Coronary artery (tissue), 2 donors: ENCODE data around the gene ALB.

Source experiments
- DNase-seq: peaks from one replicate; pipeline ENCODE4 v3.0.0-alpha.2; 2017; ENCODE audit warnings: low spot score
- H3K27ac ChIP-seq, 2 donors: fragments of 200-600 bp; sonication (generic); one replicate each; pipeline ENCODE4 v1.5.1; 2016 to 2019
- H3K4me3 ChIP-seq: fragments of 200-600 bp; sonication (generic); 2 replicates; pipeline ENCODE4 v1.5.1; 2016; ENCODE audit warnings: mild to moderate bottlenecking, moderate library complexity
- TF ChIP-seq, protein P1 (sequence below): fragments of 200-600 bp; sonication (generic); IDR thresholded peaks from one replicate; pipeline ENCODE4 v1.5.1; 2019; ENCODE audit warnings: antibody characterized with exemption

ALB gene

DNA sequence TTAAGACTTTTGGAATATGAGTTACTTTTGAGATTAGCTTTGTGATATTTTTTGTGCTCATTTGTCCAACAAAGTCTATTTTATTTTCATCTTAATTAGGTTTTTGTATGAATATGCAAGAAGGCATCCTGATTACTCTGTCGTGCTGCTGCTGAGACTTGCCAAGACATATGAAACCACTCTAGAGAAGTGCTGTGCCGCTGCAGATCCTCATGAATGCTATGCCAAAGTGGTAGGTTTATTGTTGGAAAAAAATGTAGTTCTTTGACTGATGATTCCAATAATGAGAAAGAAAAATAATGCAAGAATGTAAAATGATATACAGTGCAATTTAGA is 10.8 kb downstream of the ALB start:
- no peak for DNase-seq
- Histone ChIP-seq H3K4me3 (no peak overlapping the region), H3K27ac (no peak overlapping the region)
- TF ChIP-seq, protein P1, sequence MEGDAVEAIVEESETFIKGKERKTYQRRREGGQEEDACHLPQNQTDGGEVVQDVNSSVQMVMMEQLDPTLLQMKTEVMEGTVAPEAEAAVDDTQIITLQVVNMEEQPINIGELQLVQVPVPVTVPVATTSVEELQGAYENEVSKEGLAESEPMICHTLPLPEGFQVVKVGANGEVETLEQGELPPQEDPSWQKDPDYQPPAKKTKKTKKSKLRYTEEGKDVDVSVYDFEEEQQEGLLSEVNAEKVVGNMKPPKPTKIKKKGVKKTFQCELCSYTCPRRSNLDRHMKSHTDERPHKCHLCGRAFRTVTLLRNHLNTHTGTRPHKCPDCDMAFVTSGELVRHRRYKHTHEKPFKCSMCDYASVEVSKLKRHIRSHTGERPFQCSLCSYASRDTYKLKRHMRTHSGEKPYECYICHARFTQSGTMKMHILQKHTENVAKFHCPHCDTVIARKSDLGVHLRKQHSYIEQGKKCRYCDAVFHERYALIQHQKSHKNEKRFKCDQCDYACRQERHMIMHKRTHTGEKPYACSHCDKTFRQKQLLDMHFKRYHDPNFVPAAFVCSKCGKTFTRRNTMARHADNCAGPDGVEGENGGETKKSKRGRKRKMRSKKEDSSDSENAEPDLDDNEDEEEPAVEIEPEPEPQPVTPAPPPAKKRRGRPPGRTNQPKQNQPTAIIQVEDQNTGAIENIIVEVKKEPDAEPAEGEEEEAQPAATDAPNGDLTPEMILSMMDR: no peak

DNA sequence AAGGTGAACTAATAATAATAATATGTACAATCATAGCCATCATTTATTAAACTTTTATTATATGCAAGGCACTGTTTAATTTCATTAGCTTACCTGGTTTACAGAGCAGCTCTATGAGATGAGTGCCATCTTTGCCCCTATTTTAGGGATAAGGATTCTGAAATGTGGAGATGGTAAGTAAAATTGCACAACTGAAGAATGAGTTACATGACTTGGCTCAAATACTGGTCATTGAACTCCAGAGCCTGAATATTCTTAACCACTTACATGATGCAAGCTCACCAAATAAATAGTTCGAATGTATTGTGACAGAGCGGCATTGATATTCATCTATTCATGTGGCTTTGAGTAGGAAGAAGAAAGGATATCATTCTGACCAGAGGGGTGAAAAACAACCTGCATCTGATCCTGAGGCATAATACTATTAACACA is 11.7 kb downstream of the ALB start:
- Histone ChIP-seq H3K4me3 (no peak overlapping the region), H3K27ac (no peak overlapping the region)
- no peak for DNase-seq
- TF ChIP-seq, protein P1: no peak

DNA sequence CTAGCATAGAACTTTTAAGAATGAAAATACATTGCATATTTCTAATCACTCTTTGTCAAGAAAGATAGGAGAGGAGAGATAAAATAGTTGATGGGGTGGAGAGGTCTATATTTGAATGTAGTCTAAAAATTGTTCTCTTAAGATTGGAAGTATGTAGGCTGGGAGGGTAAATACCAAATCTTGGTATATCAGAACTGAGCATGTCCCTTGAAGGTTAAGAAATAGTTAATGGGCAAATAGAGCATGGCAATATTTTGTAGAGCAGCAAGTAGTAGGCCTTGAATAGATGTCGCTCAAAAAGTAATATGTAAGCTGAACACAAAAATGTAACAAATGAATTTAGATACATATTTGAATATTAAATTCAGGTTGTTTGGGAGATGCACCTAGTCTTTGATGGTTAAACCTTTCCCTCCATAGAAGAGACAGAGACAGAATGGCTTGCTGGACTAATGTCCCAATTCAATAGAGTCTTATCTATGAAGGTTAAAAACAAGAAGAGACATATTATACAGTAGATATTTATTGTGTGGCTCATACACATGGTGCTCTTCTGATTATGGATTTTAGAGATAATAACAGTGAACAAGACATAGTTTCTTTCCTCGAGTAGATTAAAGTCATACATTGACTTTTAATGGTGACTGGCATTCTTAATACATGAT is 12.5 kb downstream of the ALB start:
- H3K4me3 ChIP-seq: no peak overlapping the region
- TF ChIP-seq, protein P1: no peak
- no peak for DNase-seq
- no peak overlapping the region for H3K27ac ChIP-seq

DNA sequence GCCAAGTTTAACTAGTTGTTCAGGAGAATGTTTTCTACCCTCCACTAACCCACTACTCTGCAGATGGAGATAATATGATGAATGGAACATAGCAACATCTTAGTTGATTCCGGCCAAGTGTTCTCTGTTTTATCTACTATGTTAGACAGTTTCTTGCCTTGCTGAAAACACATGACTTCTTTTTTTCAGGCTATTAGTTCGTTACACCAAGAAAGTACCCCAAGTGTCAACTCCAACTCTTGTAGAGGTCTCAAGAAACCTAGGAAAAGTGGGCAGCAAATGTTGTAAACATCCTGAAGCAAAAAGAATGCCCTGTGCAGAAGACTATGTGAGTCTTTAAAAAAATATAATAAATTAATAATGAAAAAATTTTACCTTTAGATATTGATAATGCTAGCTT is 13.3 kb downstream of the ALB start:
- H3K4me3 ChIP-seq: no peak overlapping the region
- DNase-seq: no peak
- TF ChIP-seq, protein P1: no peak
- H3K27ac ChIP-seq: no peak overlapping the region

DNA sequence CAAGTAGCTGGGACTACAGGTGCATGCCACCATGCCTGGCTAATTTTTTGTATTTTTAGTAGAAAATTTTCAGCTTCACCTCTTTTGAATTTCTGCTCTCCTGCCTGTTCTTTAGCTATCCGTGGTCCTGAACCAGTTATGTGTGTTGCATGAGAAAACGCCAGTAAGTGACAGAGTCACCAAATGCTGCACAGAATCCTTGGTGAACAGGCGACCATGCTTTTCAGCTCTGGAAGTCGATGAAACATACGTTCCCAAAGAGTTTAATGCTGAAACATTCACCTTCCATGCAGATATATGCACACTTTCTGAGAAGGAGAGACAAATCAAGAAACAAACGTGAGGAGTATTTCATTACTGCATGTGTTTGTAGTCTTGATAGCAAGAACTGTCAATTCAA is 13.9 kb downstream of the ALB start:
- TF ChIP-seq, protein P1: no peak
- Histone ChIP-seq H3K27ac (no peak overlapping the region), H3K4me3 (no peak overlapping the region)
- no peak for DNase-seq

DNA sequence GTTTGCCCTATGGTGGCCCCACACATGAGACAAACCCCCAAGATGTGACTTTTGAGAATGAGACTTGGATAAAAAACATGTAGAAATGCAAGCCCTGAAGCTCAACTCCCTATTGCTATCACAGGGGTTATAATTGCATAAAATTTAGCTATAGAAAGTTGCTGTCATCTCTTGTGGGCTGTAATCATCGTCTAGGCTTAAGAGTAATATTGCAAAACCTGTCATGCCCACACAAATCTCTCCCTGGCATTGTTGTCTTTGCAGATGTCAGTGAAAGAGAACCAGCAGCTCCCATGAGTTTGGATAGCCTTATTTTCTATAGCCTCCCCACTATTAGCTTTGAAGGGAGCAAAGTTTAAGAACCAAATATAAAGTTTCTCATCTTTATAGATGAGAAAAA is 14.6 kb downstream of the ALB start:
- no peak for DNase-seq
- H3K27ac ChIP-seq: no peak overlapping the region
- TF ChIP-seq, protein P1: no peak
- H3K4me3 ChIP-seq: no peak overlapping the region

DNA sequence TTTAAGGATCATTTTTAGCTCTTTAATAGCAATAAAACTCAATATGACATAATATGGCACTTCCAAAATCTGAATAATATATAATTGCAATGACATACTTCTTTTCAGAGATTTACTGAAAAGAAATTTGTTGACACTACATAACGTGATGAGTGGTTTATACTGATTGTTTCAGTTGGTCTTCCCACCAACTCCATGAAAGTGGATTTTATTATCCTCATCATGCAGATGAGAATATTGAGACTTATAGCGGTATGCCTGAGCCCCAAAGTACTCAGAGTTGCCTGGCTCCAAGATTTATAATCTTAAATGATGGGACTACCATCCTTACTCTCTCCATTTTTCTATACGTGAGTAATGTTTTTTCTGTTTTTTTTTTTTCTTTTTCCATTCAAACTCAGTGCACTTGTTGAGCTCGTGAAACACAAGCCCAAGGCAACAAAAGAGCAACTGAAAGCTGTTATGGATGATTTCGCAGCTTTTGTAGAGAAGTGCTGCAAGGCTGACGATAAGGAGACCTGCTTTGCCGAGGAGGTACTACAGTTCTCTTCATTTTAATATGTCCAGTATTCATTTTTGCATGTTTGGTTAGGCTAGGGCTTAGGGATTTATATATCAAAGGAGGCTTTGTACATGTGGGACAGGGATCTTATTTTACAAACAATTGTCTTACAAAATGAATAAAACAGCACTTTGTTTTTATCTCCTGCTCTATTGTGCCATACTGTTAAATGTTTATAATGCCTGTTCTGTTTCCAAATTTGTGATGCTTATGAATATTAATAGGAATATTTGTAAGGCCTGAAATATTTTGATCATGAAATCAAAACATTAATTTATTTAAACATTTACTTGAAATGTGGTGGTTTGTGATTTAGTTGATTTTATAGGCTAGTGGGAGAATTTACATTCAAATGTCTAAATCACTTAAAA is 15.3 kb downstream of the ALB start:
- TF ChIP-seq, protein P1: no peak

More for the DNA sequence above, 15.3 kb downstream of the ALB start:
- Histone ChIP-seq H3K27ac (no peak overlapping the region), H3K4me3 (no peak overlapping the region)
- no peak for DNase-seq
